Fibroblast of pulmonary artery (primary cell): Measurements from ENCODE around the gene KRT86.
A peak's percentile ranks its signal among the peaks of the same experiment; 100 is the strongest.

Source experiments
- DNase-seq: peaks from one replicate; pipeline ENCODE4 v3.0.0-alpha.2; 2010; ENCODE audit warnings: low read depth
- H3K4me3 ChIP-seq: replicated peaks from 2 replicates; pipeline ENCODE4 v1.5.1; 2011; ENCODE audit warnings: low read depth, mild to moderate bottlenecking, control low read depth, low read length, moderate library complexity
- TF ChIP-seq, protein P1 (sequence below): IDR thresholded peaks from 2 replicates; pipeline ENCODE4 v1.5.1; 2011; ENCODE audit warnings: mild to moderate bottlenecking, control low read depth, low read length, inconsistent platforms; ENCODE audit errors: missing control alignments

KRT86 gene

DNA sequence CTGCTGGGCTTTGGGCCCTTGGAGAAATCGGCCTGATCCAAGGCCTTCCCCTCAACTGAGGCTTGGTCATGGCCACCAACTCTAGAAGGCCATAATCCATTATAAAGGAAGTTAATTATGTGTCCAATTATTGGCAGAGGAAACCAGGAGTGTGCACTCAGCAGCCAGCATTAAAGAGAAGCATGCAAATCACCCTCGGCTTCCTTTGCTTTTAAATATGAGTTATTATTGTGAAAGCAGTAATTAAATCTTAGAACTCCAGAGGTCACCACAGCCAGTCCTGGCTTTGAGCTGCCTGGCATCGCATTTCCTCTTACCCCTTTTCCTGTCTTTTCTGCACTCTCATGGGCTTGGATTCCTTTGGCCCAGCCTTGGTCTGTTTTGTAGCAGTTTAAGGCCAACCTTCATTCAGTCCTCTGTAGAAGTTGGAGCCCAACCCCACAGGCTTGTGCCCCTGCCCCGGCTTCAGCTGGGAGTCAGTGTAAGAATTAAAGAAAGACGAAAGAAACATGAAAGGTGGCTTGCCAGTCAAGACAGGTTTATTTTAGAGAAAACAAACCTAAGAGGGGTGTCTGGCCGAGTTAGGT, 14.7 kb upstream of the KRT86 start:
- DNase-seq, result no peak
- H3K4me3 ChIP-seq, result no peak overlapping the region
- TF ChIP-seq, protein P1, sequence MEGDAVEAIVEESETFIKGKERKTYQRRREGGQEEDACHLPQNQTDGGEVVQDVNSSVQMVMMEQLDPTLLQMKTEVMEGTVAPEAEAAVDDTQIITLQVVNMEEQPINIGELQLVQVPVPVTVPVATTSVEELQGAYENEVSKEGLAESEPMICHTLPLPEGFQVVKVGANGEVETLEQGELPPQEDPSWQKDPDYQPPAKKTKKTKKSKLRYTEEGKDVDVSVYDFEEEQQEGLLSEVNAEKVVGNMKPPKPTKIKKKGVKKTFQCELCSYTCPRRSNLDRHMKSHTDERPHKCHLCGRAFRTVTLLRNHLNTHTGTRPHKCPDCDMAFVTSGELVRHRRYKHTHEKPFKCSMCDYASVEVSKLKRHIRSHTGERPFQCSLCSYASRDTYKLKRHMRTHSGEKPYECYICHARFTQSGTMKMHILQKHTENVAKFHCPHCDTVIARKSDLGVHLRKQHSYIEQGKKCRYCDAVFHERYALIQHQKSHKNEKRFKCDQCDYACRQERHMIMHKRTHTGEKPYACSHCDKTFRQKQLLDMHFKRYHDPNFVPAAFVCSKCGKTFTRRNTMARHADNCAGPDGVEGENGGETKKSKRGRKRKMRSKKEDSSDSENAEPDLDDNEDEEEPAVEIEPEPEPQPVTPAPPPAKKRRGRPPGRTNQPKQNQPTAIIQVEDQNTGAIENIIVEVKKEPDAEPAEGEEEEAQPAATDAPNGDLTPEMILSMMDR, result no peak

GRCh38 chr12:52260361-52261207, 13.9 kb upstream of the KRT86 start:
- no peak overlapping the region for H3K4me3 ChIP-seq
- DNase-seq, result no peak
- TF ChIP-seq, protein P1, result no peak

DNA sequence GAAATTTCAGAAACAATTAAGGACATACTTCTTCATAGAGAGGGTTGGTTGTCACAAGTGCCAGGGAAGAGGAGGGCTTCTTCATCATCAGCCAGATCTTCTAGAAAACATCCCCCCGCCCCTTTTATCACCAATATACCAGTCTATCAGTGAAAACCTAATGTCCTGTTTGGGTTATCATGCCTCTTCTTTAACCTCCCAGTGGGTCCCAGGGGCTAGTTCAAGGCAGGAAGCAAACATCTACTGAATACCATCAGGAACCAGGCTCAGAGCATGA, 13.3 kb upstream of the KRT86 start:
- DNase-seq, result no peak
- TF ChIP-seq, protein P1, result no peak
- no peak overlapping the region for H3K4me3 ChIP-seq

DNA sequence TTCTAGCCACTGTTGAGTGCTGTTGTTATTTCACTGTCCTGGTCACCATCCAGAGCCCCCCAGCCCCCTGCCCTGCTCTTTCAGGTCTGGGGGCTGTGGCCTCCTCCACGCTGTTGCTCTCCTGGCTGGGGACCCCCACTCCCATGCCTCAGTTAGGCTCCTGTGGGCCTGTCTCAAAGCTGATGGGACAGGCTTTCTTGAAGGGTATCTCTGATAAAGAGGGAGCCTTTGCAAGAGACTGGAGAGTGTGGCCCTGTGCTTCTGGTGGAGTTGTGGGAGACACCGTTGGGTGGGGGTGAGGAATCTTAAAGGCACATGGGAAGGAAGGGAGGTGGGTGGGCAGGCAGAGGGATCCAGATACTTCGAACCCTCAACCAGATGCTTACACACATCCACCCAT, 12.2 kb upstream of the KRT86 start:
- no peak overlapping the region for H3K4me3 ChIP-seq
- no peak for DNase-seq
- TF ChIP-seq, protein P1, result no peak

DNA sequence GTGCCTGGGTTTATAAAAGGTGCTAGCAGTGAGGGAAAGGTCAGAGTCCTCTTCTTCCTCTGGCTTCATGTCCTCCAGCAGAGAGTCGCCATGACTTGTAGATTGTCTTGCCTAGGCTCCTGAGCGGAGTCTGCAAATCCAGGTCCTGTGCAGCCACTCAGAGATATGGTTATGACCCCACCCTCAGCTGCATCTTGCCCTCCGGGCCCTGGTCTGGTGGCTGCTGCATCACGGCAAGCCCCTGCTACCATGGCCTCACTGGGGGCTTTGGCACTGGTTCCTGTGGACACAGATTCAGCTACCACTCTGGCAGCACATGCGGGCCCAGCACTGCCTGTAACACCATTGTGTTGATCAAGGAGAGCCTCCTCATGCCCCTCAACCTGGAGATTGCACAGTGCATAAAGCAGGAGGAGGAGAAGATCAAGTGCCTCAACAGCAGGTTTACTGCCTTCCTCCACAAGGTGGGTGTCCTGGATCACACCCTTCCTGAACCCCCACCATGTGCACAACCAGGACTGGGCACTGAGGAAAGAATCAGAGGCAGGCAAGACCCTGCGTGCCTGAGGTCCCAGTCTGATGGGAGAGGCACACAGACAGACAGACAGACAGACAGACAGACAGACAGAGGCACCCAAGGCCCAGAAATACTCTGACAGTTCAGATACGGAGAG, 10.5 kb upstream of the KRT86 start:
- TF ChIP-seq, protein P1, result no peak
- H3K4me3 ChIP-seq, result no peak overlapping the region
- no peak for DNase-seq

DNA sequence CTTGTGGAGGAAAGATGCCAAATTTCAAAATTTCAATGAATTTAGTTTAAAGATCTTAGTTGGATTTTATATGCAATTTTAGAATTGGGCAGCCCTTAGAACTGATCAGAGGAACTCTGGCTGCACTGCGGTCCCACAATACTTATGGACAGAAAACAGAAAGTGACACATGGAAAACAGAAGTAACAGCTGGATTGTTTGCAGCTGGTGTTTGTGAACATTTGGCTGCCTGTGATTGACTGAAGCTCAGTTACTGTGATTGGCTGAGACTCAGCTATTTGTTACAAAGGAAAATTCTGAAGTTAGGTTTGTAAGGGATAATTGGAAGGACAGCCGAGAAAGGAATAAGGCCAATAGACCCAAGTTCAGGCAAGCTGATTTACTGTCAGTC, 10.0 kb upstream of the KRT86 start:
- H3K4me3 ChIP-seq, result no peak overlapping the region

More for the DNA sequence above, 10.0 kb upstream of the KRT86 start:
- peak; percentile 15 for DNase-seq
- TF ChIP-seq, protein P1, result no peak
